ENCODE measurements around the gene XBP1.
A peak's percentile ranks its signal among the peaks of the same experiment; 100 is the strongest.

XBP1 gene

DNA sequence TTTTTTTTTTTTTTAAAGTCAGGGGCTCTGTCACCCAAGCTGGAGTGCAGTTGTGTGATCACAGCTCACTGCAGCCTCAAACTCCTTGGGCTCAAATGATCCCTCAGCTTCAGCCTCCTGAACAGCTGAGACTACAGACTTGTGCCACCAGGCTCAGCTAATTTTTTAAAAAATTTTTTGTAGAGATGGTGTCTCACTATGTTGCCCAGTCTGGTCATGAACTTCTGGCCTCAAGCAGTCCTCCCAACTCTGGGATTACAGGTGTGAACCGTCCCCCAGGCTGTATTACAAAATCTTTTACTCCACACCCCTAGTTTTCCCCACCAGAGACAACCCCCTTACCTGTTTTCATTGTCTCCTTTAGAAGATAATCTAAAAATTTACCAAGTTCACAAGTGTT, 26.0 kb downstream of the XBP1 start:
- no peak for TF ChIP-seq CTCF (IDR thresholded peaks at IDR 0.05; ENCODE audit: low read depth, low read length, missing control alignments)
- DNase-seq (ENCODE audit: extremely low read depth, low read depth): no peak
- H3K4me3 ChIP-seq (replicated peaks; ENCODE audit: low read depth, low read length): 0 out of 2 replicates have a peak overlapping the region, but pooled peaks have one; percentile 3

GRCh38 chr22:28773461-28773867, 26.9 kb downstream of the XBP1 start:
- DNase-seq (ENCODE audit: extremely low read depth, low read depth): no peak

DNA sequence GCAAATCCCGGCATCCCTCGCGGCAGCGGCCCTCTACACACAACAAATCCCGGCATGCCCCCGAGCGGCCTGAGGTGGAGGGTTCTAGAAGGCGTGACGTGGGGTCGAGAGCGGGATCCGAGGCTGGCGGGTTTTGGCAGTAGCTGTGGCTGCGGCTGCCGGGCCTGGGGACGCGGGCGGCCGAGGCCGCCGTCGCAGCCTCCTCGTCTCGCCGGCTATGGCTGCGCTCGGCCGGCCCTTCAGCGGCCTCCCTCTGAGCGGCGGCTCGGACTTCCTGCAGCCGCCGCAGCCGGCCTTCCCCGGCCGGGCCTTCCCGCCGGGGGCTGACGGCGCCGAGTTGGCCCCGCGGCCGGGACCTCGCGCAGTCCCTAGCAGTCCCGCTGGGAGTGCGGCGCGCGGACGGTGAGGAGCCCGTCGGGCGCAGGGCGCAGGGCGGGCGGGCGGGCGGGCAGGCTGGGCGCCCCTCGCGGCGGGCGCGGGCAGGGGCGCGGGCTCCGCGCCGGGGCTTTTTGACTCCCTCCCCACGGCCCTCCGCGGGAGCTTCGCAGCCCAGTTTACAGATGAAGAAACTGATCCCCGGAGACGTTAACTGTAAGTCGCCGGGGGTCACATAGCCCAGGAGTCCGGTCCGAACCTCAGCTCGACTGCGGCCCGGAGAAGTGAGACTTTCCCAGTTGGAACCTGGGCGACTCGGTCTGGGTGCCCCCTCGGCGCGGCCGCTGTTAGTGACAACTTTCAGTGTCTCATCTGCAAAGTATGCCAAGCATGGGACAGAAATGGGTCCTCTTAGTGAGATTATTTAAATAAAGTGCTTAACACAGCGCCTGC, 27.5 kb downstream of the XBP1 start, which contains the start of gene CCDC117:
CCDC117 (plus strand) TSS at position 63 of the 828 bp plus-strand sequence; CDS start at position 218, 155 bp downstream.
- DNase-seq (ENCODE audit: extremely low read depth, low read depth): peak; percentile 78
- peak within 1 kb of the TSS; percentile 78 for H3K4me3 ChIP-seq (replicated peaks; ENCODE audit: low read depth, low read length)
- no peak for TF ChIP-seq CTCF (IDR thresholded peaks at IDR 0.05; ENCODE audit: low read depth, low read length, missing control alignments)

More at GRCh38 chr22:28773461-28773867, 26.9 kb downstream of the XBP1 start:
- H3K4me3 ChIP-seq (replicated peaks; ENCODE audit: low read depth, low read length): peak overlapping the region; percentile 78
- TF ChIP-seq CTCF (IDR thresholded peaks at IDR 0.05; ENCODE audit: low read depth, low read length, missing control alignments): no peak

- H3K4me3 ChIP-seq (replicated peaks; ENCODE audit: low read depth, low read length): no peak overlapping the region
Observed at GRCh38 chr22:28771195-28771791, 29.1 kb downstream of the XBP1 start.

DNA sequence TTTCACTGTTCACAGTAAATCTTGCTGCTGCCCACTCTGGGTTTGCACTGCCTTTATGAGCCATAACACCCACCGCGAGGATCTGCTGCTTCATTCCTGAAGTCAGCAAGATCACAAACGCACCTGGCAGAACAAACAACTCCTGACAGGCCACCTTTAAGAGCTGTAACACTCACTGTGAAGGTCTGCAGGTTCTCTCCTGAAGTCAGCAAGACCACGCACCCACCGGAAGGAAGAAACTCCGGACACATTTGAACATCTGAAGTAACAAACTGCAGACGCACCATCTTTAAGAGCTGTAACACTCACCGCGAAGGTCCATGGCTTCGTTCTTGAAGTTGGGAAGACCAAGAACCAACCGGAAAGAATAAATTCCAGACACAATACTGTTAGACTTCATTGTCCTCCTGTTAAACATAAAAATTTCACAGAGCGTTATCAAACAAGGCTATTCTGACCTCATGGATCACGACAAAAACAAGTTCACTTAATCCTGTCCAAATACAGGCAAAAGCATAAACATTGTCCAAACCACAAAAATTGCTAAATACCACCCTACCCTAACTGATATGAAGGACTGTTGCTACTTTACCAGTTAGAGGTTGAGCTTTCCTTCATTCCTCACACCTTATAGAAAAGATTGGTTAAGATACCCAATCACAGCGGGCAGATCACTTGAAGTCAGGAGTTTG, 30.8 kb downstream of the XBP1 start:
- no peak overlapping the region for H3K4me3 ChIP-seq (replicated peaks; ENCODE audit: low read depth, low read length)
- TF ChIP-seq CTCF (IDR thresholded peaks at IDR 0.05; ENCODE audit: low read depth, low read length, missing control alignments): no peak
- DNase-seq (ENCODE audit: extremely low read depth, low read depth): no peak

More at GRCh38 chr22:28771195-28771791, 29.1 kb downstream of the XBP1 start:
- DNase-seq (ENCODE audit: extremely low read depth, low read depth): no peak
- no peak for TF ChIP-seq CTCF (IDR thresholded peaks at IDR 0.05; ENCODE audit: low read depth, low read length, missing control alignments)

GRCh38 chr22:28768701-28769393, 31.5 kb downstream of the XBP1 start:
- H3K4me3 ChIP-seq (replicated peaks; ENCODE audit: low read depth, low read length): no peak overlapping the region
- no peak for DNase-seq (ENCODE audit: extremely low read depth, low read depth)
- no peak for TF ChIP-seq CTCF (IDR thresholded peaks at IDR 0.05; ENCODE audit: low read depth, low read length, missing control alignments)

Measured in HFF-Myc (cell line).